HG03103 (cell line): Measurements from ENCODE around the gene CLEC9A.

Experiments used
- ATAC-seq: cut with Tn5 transposase; IDR thresholded peaks from one replicate; pipeline ENCODE4 v1.9.1; 2021; ENCODE audit warnings: low read depth; ENCODE audit not compliant: unreplicated experiment

CLEC9A gene

GRCh38 chr12:10101648-10102220, 71.3 kb downstream of the CLEC9A start:
- no peak for ATAC-seq

- no peak for ATAC-seq
These were observed 71.8 kb downstream of the CLEC9A start for GRCh38 chr12:10102322-10102721.

GRCh38 chr12:10110256-10110844, 79.9 kb downstream of the CLEC9A start:
- no peak for ATAC-seq

GRCh38 chr12:10111451-10111850, 81.0 kb downstream of the CLEC9A start:
- no peak for ATAC-seq

- no peak for ATAC-seq
These were observed 82.6 kb downstream of the CLEC9A start for GRCh38 chr12:10113075-10113474.

GRCh38 chr12:10113920-10114319, 83.4 kb downstream of the CLEC9A start:
- ATAC-seq, result no peak

GRCh38 chr12:10115311-10115710, 84.8 kb downstream of the CLEC9A start:
- no peak for ATAC-seq
